Bronchial epithelial cell (primary cell): ENCODE results near the gene FAM83C. TPM values are rescaled to one million over a fixed set of nuclear protein-coding genes. Genes with fewer than 3 reads are reported as not detected.
A peak's percentile ranks its signal among the peaks of the same experiment; 100 is the strongest.

ENCODE experiments used
- DNase-seq: peaks from one replicate; pipeline ENCODE4 v3.0.0-alpha.2; 2010; ENCODE audit warnings: low read depth
- FAIRE-seq: peaks from 2 replicates; lab custom pipeline; 2011; peaks lifted over from hg19 to GRCh38; lab: Jason Lieb, UNC
- H3K27me3 ChIP-seq: 2 replicates; pipeline ENCODE4 v1.5.1; 2011; ENCODE audit warnings: low read length; ENCODE audit not compliant: control insufficient read depth, insufficient read depth
- H3K36me3 ChIP-seq: 2 replicates; pipeline ENCODE4 v1.5.1; 2011; ENCODE audit warnings: low read length; ENCODE audit not compliant: control insufficient read depth, insufficient read depth
- H3K4me3 ChIP-seq: 2 replicates; pipeline ENCODE4 v1.5.1; 2011; ENCODE audit warnings: mild to moderate bottlenecking, low read depth, low read length, control low read depth
- CTCF ChIP-seq: IDR thresholded peaks from 2 replicates; pipeline ENCODE4 v1.5.1; 2011; ENCODE audit warnings: mild to moderate bottlenecking, moderate library complexity, low read length, control low read depth, inconsistent platforms; ENCODE audit not compliant: insufficient read depth, severe bottlenecking
- total RNA-seq: library from RNA; depleted of rRNA; stranded (reverse); fragments of >200 nt; gene quantifications from 2 replicates; pipeline ENCODE4 v1.2.1, GENCODE V29; 2014

The FAM83C gene
- total RNA-seq, 1 donor from 2014 or later: 0.26 TPM

- Histone ChIP-seq H3K4me3 (no peak overlapping the region), H3K27me3 (no peaks in the 10 kb centered on the region), H3K36me3 (peaks cover 5% of the 10 kb centered on the region)
- DNase-seq: no peak
- FAIRE-seq: no peak
- no peak for TF ChIP-seq CTCF
Observed at GRCh38 chr20:35303382-35303734, 11.1 kb upstream of the FAM83C start.

GRCh38 chr20:35302421-35303335 is 10.5 kb upstream of the FAM83C start:
- H3K36me3 ChIP-seq: peaks cover 5% of the 10 kb centered on the region
- no peaks in the 10 kb centered on the region for H3K27me3 ChIP-seq
- FAIRE-seq (no peak), DNase-seq (peak; percentile 78)
- no peak for TF ChIP-seq CTCF
- H3K4me3 ChIP-seq: no peak overlapping the region

DNA sequence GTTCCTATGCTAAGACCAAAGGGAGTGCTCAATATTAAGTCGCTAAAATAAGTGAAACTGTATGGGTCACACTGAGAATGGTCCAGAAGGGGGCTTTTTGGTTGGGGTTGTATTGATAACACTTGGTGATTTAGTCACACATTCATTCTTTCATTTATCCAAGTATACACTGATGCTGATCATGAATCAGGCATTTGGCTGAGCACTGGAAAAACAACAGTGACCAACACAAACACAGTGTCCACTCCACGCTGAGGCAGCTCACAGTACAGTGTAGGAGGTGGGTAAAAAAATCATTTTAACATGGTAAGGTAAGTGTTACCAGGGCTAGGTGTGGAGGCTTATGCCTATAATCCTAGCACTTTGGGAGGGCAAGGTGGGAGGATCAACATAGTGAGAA is 9.2 kb upstream of the FAM83C start:
- no peak for TF ChIP-seq CTCF
- no peak for FAIRE-seq
- no peak for DNase-seq
- Histone ChIP-seq H3K36me3 (peaks cover 5% of the 10 kb centered on the region), H3K27me3 (no peaks in the 10 kb centered on the region), H3K4me3 (no peak overlapping the region)

- Histone ChIP-seq H3K27me3 (no peaks in the 10 kb centered on the region), H3K36me3 (peaks cover 1% of the 10 kb centered on the region), H3K4me3 (no peak overlapping the region)
- FAIRE-seq (no peak), DNase-seq (no peak)
- TF ChIP-seq CTCF: no peak
Observed at GRCh38 chr20:35300469-35301262, 8.4 kb upstream of the FAM83C start.

DNA sequence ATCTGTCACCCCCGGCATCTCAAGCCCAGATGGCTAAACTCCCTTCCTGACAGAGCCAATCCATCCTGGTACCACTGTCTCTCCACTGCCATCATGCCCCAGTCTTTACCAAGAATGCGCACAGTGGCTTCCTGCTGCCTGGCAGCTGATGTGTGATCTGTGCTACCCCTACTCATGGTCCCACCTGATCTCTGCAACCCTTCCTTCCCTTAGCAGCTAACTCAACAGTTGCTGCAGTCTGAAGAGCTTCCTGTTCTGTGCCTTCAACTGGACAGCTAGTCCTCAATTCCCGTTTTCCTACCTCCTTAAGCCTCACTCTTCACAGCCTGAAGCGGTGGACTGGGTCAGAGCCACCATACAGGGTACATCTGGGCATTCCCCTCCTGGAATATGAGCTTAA is 7.6 kb upstream of the FAM83C start:
- TF ChIP-seq CTCF: no peak
- FAIRE-seq: no peak

More for the DNA sequence above, 7.6 kb upstream of the FAM83C start:
- DNase-seq: no peak
- Histone ChIP-seq H3K4me3 (no peak overlapping the region), H3K36me3 (peaks cover 1% of the 10 kb centered on the region), H3K27me3 (no peaks in the 10 kb centered on the region)
